ENCODE data around the gene PGM1.

- TF ChIP-seq, protein P1, sequence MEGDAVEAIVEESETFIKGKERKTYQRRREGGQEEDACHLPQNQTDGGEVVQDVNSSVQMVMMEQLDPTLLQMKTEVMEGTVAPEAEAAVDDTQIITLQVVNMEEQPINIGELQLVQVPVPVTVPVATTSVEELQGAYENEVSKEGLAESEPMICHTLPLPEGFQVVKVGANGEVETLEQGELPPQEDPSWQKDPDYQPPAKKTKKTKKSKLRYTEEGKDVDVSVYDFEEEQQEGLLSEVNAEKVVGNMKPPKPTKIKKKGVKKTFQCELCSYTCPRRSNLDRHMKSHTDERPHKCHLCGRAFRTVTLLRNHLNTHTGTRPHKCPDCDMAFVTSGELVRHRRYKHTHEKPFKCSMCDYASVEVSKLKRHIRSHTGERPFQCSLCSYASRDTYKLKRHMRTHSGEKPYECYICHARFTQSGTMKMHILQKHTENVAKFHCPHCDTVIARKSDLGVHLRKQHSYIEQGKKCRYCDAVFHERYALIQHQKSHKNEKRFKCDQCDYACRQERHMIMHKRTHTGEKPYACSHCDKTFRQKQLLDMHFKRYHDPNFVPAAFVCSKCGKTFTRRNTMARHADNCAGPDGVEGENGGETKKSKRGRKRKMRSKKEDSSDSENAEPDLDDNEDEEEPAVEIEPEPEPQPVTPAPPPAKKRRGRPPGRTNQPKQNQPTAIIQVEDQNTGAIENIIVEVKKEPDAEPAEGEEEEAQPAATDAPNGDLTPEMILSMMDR (IDR thresholded peaks at IDR 0.05), result no peak
- no peak for TF ChIP-seq EP300 (IDR thresholded peaks at IDR 0.05)
Measured at GRCh38 chr1:63555480-63555879, 37.7 kb upstream of the PGM1 start.
